BLaER1 treated with 17β-estradiol and CSF1 and Interleukin-3, amounts not matched to agents 10 nM and 100 nM (cell line): ENCODE results near the gene CDK5R1.
"Not testable (repeated sequence)": the region's sequence is repeated elsewhere in the genome, so short reads cannot be mapped to it uniquely, and the experiment has no call there.

ENCODE experiments used
- H3K27ac ChIP-seq, 11 experiments: shearing (Covaris generic); formaldehyde crosslinking; 2 replicates each; pipeline ENCODE4 v1.8.1; 2022
- H3K27me3 ChIP-seq, 11 experiments: shearing (Covaris generic); formaldehyde crosslinking; 2 replicates each; pipeline ENCODE4 v1.8.1; 2022
- H3K36me3 ChIP-seq, 11 experiments: shearing (Covaris generic); formaldehyde crosslinking; 2 replicates each; pipeline ENCODE4 v1.8.1; 2022
- H3K4me1 ChIP-seq, 10 experiments: shearing (Covaris generic); formaldehyde crosslinking; 2 replicates each; pipeline ENCODE4 v1.8.1; 2022
- H3K4me2 ChIP-seq, 11 experiments: shearing (Covaris generic); formaldehyde crosslinking; 2 replicates each; pipeline ENCODE4 v1.8.1; 2022
- H3K4me3 ChIP-seq, 10 experiments: shearing (Covaris generic); formaldehyde crosslinking; 2 replicates each; pipeline ENCODE4 v1.8.1; 2022
- H3K9ac ChIP-seq, 11 experiments: shearing (Covaris generic); formaldehyde crosslinking; 2 replicates each; pipeline ENCODE4 v1.8.1; 2022
- H3K9me3 ChIP-seq, 11 experiments: shearing (Covaris generic); formaldehyde crosslinking; replicated peaks in 1 of 11; 2 replicates each; pipeline ENCODE4 v1.8.1; 2022
- H4K20me1 ChIP-seq, 11 experiments: shearing (Covaris generic); formaldehyde crosslinking; 2 replicates each; pipeline ENCODE4 v1.8.1; 2022
- Cebpa-rat ChIP-seq, 11 experiments: shearing (Covaris generic); IDR thresholded peaks; 2 replicates each; pipeline ENCODE4 v1.8.1; 2022

Gene CDK5R1

DNA sequence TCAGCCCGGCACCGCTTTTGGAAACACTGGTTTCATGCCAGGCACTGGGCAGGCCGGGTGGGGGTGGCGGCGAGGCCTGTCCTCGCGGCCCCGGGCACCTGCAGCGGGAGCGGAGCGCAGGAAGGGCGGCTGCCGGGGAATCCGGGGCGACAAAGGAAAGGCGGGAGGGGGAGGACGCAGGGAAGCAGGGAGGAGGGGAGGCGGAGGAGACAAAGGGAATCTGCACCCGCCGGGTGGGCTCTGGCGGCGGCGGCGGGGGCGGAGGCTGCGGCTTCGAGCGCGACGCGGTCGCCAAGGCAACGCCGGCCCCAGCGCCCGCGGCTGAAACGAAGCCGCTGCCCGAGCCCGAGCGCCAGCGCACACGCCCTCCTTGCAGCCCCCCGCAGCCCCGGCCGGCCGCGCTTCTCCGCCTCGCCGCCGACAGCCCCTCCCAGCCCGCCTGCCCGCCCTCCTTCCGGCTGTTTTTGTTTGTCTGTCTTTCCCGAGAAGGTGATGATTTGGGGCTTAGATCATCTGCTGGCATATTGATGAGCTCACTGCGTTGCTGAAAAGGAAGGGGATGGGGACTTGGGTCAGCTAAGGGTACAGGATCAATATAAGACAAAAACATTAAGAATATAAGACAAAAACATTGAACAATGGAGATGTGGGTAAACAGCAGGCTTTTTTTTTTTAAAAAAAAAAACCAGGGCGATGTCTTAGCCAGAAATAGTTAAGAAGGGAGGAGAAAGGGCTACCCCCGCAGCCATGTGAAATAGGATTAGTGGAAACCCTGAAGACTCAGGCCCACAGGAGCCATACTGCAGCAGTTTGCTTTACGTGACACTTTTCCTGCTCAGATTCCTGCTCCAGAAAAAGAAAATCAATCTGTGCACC, 32.7 kb downstream of the CDK5R1 start:
- peak overlapping the region in 6 of 11 experiments; percentile 8 to 52 (median 32); a peak in 9 of 22 replicates for H3K27ac ChIP-seq
- H3K36me3 ChIP-seq: no peaks in the 10 kb centered on the region
- peak overlapping the region; percentile 70 to 95 (median 90) for H3K4me2 ChIP-seq
- peak overlapping the region; percentile 42 to 70 (median 60) for H3K4me3 ChIP-seq
- TF ChIP-seq Cebpa-rat (IDR thresholded peaks at IDR 0.05): no peak
- peaks cover 0 to 9% (median 0%) of the 10 kb centered on the region in 11 experiments; a peak in 2 of 22 replicates for H4K20me1 ChIP-seq
- H3K9ac ChIP-seq: peak overlapping the region; percentile 1 to 70 (median 55); a peak in 19 of 22 replicates
- no peaks in the 10 kb centered on the region for H3K9me3 ChIP-seq
- H3K4me1 ChIP-seq: peaks cover 53 to 97% (median 91%) of the 10 kb centered on the region in 10 experiments
- H3K27me3 ChIP-seq: peaks cover 0 to 25% (median 0%) of the 10 kb centered on the region in 11 experiments; a peak in 6 of 22 replicates

DNA sequence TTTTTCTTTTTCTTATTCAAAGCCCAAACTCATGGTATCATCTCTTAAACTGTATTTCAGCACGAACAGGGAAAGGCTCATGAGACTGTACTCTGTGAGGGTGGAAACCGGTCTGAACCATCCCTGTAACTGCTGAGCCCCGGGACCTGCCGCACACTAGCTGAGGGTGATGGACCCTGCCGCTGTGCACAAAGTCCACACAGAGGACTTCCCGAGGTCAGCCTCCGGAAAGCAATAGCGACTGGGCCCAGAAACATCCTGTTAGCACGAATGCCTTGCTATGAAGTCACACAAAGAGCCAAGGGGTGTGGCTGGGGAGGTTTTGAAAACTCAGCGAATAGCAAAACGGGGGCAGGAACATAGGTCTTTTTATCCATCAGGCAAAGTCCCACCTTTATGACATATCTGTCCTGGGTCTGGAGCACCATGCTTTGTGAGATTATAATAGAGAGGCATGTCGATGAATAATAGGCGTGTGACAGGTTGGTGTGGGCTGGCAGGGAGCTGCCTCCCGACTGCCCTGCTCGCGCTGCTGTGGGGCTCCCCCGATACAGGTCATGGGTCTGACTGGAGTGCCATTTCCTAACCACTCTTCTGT, 33.4 kb downstream of the CDK5R1 start:
- peak overlapping the region; percentile 70 to 95 (median 90) for H3K4me2 ChIP-seq
- no peak for TF ChIP-seq Cebpa-rat (IDR thresholded peaks at IDR 0.05)
- H4K20me1 ChIP-seq: peaks cover 0 to 9% (median 0%) of the 10 kb centered on the region in 11 experiments; a peak in 2 of 22 replicates
- peak overlapping the region in 5 of 11 experiments; percentile 4 to 52 (median 20); a peak in 7 of 22 replicates for H3K27ac ChIP-seq
- no peaks in the 10 kb centered on the region for H3K9me3 ChIP-seq
- peak overlapping the region in 9 of 11 experiments; percentile 41 to 70 (median 55); a peak in 13 of 22 replicates for H3K9ac ChIP-seq
- peaks cover 0 to 25% (median 0%) of the 10 kb centered on the region in 11 experiments; a peak in 6 of 22 replicates for H3K27me3 ChIP-seq
- H3K36me3 ChIP-seq: no peaks in the 10 kb centered on the region
- peaks cover 53 to 98% (median 93%) of the 10 kb centered on the region in 10 experiments for H3K4me1 ChIP-seq
- H3K4me3 ChIP-seq: peak overlapping the region in 9 of 10 experiments; percentile 52 to 70 (median 61); a peak in 14 of 20 replicates

- Histone ChIP-seq H3K4me2 (peak overlapping the region; percentile 70 to 95 (median 90)), H3K9ac (peak overlapping the region in 3 of 11 experiments; percentile 65 to 70 (median 69); a peak in 2 of 22 replicates), H3K4me1 (peaks cover 48 to 98% (median 93%) of the 10 kb centered on the region in 10 experiments), H3K27me3 (peaks cover 0 to 25% (median 0%) of the 10 kb centered on the region in 11 experiments; a peak in 6 of 22 replicates), H4K20me1 (peaks cover 0 to 9% (median 0%) of the 10 kb centered on the region in 11 experiments; a peak in 2 of 22 replicates), H3K36me3 (no peaks in the 10 kb centered on the region), H3K4me3 (no peak overlapping the region), H3K27ac (no peak overlapping the region), H3K9me3 (no peaks in the 10 kb centered on the region)
- no peak for TF ChIP-seq Cebpa-rat (IDR thresholded peaks at IDR 0.05)
Observed at GRCh38 chr17:32520737-32521404, 34.1 kb downstream of the CDK5R1 start.

DNA sequence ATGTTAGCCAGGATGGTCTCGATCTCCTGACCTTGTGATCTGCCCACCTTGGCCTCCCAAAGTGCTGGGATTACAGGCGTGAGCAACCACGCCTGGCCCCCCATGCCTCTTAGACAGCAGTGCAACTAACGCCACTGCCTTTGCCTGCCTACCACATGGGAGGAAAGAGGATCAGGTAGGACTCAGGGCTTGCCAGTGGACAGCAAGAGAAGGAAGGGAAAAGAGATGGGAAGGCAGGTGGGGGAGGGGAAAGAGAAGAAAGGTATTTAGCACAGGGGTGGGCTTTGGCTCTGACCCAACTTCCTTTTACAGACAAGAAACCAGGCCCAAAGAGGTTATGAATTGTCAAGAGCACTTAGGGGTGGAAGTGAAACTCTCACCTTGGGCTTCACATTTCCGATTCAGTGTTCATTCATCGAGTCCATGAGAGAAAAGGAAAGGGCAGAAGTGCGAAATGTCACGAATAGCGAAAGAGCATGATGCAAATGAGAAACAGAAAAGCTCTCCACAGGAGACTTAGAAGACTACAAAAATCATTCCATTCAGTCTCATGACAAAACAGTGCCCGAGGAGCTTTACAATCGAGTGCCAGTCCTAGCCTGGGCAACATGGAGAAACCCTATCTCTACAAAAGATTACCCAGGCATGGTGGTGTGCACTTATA, 36.4 kb downstream of the CDK5R1 start:
- Histone ChIP-seq H3K4me3 (no peak overlapping the region), H4K20me1 (peaks cover 0 to 9% (median 0%) of the 10 kb centered on the region in 11 experiments; a peak in 2 of 22 replicates), H3K27me3 (peaks cover 0 to 23% (median 0%) of the 10 kb centered on the region in 11 experiments; a peak in 6 of 22 replicates), H3K27ac (peak overlapping the region in 6 of 11 experiments; percentile 8 to 75 (median 66); a peak in 9 of 22 replicates), H3K9me3 (no peaks in the 10 kb centered on the region), H3K4me1 (peaks cover 30 to 97% (median 84%) of the 10 kb centered on the region in 10 experiments), H3K36me3 (no peaks in the 10 kb centered on the region), H3K9ac (peak overlapping the region in 2 of 11 experiments; percentile 44 to 53; a peak in 1 of 22 replicates), H3K4me2 (peak overlapping the region in 10 of 11 experiments; percentile 31 to 76 (median 68); a peak in 19 of 22 replicates)
- TF ChIP-seq Cebpa-rat (IDR thresholded peaks at IDR 0.05): no peak

GRCh38 chr17:32523827-32524552, 37.2 kb downstream of the CDK5R1 start:
- peaks cover 0 to 14% (median 0%) of the 10 kb centered on the region in 11 experiments; a peak in 6 of 22 replicates for H3K27me3 ChIP-seq
- H3K4me2 ChIP-seq: peak overlapping the region; percentile 31 to 76 (median 68)
- peaks cover 0 to 3% (median 0%) of the 10 kb centered on the region in 11 experiments; a peak in 1 of 22 replicates for H4K20me1 ChIP-seq
- H3K36me3 ChIP-seq: no peaks in the 10 kb centered on the region
- peak overlapping the region in 6 of 11 experiments; percentile 54 to 75 (median 66); a peak in 12 of 22 replicates for H3K27ac ChIP-seq
- H3K9ac ChIP-seq: peak overlapping the region in 3 of 11 experiments; percentile 1 to 54 (median 53); a peak in 4 of 22 replicates
- no peak for TF ChIP-seq Cebpa-rat (IDR thresholded peaks at IDR 0.05)
- peaks cover 30 to 97% (median 84%) of the 10 kb centered on the region in 10 experiments for H3K4me1 ChIP-seq
- no peaks in the 10 kb centered on the region for H3K9me3 ChIP-seq
- H3K4me3 ChIP-seq: 0 out of 20 replicates have a peak overlapping the region, but pooled peaks of 1 of the 10 experiments have one; percentile 13

- Histone ChIP-seq H3K9ac (peak overlapping the region in 5 of 11 experiments; percentile 9 to 54 (median 29); a peak in 6 of 22 replicates), H3K27ac (peak overlapping the region in 7 of 11 experiments; percentile 3 to 75 (median 64); a peak in 13 of 22 replicates), H3K4me2 (peak overlapping the region; percentile 31 to 76 (median 68); a peak in 21 of 22 replicates), H3K4me1 (peaks cover 30 to 99% (median 85%) of the 10 kb centered on the region in 10 experiments)
- not testable (repeated sequence) for H3K27me3 ChIP-seq, H4K20me1 ChIP-seq, H3K4me3 ChIP-seq, H3K9me3 ChIP-seq, H3K36me3 ChIP-seq
Observed at GRCh38 chr17:32524553-32524880, 37.7 kb downstream of the CDK5R1 start.

GRCh38 chr17:32525122-32525521, 38.3 kb downstream of the CDK5R1 start:
- Histone ChIP-seq H3K9me3 (no peaks in the 10 kb centered on the region), H3K4me2 (peak overlapping the region in 9 of 11 experiments; percentile 14 to 76 (median 69); a peak in 19 of 22 replicates), H3K36me3 (no peaks in the 10 kb centered on the region), H4K20me1 (peaks cover 0 to 3% (median 0%) of the 10 kb centered on the region in 11 experiments; a peak in 1 of 22 replicates), H3K27me3 (peaks cover 0 to 3% (median 0%) of the 10 kb centered on the region in 11 experiments; a peak in 3 of 22 replicates), H3K9ac (peak overlapping the region in 6 of 11 experiments; percentile 9 to 54 (median 30); a peak in 9 of 22 replicates), H3K27ac (peak overlapping the region in 7 of 11 experiments; percentile 3 to 75 (median 64); a peak in 13 of 22 replicates), H3K4me1 (peaks cover 24 to 98% (median 83%) of the 10 kb centered on the region in 10 experiments), H3K4me3 (no peak overlapping the region)
- TF ChIP-seq Cebpa-rat (IDR thresholded peaks at IDR 0.05): no peak
